NOMO-1 treated with DMSO at 0.1 percent for 48 hours (cell line): ENCODE results near the gene TXNL4A.
"Not testable (repeated sequence)": the region's sequence is repeated elsewhere in the genome, so short reads cannot be mapped to it uniquely, and the experiment has no call there.

ENCODE experiments used
- DNase-seq: peaks from one replicate; lab custom pipeline; 2025; ENCODE audit not compliant: unreplicated experiment; lab: John Stamatoyannopoulos, UW

TXNL4A gene, protein sequence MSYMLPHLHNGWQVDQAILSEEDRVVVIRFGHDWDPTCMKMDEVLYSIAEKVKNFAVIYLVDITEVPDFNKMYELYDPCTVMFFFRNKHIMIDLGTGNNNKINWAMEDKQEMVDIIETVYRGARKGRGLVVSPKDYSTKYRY

DNA sequence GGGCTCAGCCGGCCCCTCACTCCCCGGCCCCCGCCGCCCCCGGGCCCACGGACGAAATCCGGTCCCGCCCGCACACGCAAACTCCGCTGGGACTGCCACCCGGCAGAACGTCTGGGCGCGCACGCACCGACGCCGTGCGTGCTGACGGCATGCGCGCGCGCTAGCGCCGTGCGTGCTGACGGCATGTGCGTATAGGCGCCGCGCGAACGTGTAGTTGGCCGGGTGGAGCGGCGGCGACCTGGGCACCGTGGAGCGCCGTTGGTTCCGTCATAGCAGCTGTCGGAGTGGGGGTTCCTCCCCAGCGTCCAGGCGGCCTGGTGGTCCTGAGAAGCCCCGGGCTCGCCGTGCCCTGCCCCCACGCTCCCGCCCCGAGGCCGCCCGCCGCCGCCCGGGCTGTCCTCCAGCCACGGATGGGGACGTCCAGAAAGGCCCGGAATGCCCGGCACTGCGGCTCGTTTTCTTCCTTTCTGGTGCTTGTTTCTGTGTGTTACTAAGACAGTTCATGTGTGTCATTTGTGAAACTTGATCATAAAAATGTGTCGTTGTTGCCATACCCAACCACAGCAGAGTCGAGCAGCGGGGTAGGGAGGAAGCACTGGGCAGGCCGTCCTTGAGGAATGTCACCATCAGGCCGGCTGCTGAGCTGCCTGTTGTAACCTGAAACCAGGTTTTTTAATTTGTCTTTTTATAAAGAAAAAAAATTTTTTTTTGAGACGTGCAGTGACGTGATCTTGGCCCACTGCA is at the start of gene TXNL4A:
Gene TXNL4A (minus strand): TSS at position 113 of the 744 bp plus-strand sequence. CDS start 171 bp downstream, outside the sequence.
- DNase-seq, result peak; percentile 77

DNA sequence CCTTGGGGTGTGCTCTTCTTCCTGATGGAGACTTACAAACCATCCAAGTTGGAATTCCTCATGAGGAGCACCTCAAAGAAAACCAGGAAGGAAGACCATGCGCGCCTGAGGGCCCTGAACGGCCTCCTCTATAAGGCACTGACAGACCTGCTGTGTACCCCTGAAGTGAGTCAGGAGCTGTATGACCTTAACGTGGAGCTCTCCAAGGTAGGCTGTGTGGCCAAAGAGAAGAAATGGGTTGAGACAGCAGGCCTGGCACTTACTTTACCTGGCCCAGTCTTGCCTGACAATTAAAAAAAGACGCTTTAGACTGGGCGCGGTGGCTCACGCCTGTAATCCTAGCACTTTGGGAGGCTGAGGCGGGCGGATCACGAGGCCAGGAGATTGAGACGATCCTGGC is 48.9 kb upstream of the TXNL4A start:
- no peak for DNase-seq

DNA sequence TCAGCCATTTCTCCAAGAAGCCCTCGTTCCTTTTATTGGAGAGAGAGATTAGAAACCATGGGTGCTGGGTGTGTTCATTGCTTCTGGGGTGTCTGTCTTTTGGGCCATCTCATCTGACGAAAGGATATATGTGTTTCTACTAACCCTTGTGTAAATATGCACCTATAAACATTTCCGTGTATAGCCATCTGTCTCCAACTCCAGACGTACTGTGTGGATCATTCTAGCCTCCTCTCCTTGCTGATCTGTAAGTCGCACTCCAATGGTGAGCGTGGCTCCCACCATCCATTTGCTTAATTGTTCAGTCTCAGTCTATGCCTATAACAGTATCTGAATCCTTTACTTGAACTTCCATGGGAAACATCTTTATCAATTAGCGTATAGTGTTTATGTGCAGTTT is 47.6 kb upstream of the TXNL4A start:
- DNase-seq, result no peak

DNA sequence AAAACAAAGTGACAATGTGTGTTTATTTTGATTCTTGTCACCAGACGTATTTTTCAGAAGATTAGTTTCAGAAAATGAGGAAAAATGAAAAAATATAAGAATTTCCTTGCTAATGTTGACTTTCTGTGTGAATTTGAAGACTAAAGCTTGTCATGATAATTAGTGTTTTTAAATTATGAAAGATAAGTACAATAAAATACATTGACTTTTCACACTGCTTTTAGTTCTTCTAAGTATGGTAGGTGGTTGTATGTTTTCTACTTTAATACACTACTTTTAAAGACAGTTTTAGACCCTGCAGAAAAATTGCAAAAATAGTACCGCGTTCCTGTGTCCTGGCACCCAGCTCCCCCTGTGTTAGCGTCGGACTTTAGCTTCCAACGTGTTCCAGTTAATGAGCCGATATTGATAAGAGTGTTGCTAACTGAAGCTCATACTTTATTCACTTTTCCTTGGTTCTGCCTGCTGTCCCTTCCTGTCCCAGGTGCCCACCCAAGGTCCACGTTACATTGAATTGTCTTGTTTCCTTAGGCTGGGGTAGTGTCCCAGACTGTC is 46.6 kb upstream of the TXNL4A start:
- DNase-seq, result no peak

DNA sequence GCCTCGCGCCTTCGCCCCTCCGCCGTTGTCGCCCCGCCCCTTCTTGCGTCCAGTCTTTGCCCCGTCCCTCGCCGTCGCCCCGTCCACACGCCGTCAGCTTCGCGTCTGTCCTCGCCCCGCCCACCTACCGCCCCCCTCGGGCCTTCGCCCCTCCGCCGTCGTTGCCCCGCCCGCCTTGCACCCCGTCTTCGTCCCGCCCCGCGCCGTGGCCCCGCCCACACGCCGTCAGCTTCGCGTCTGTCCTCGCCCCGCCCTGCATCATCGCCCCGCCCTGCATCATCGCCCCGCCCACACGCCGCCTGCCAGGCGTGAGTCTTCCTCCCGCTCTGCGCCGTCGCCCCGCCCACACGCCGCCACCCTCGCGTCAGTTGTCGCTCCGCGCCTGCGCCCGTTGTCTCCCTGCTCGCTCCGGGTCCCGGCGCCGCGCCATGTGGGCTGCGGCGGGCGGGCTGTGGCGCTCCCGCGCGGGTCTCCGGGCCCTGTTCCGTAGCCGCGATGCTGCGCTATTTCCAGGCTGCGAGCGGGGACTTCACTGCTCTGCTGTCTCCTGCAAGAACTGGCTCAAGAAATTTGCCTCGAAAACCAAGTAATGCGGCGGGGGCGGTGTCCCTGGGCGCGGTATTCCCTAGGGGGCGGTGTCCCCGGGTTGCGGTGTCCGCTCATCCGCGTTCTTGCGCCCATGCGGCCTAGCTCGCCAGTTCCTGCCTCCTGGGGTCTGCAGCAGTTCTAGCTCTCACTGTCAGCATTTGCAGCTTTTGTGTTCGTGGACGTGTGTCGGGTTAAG is 45.9 kb upstream of the TXNL4A start, which contains the start of gene RBFA:
Gene RBFA (plus strand): TSS at position 367 of the 784 bp plus-strand sequence. CDS start 62 bp downstream, at position 429.
- peak; percentile 99 for DNase-seq

DNA sequence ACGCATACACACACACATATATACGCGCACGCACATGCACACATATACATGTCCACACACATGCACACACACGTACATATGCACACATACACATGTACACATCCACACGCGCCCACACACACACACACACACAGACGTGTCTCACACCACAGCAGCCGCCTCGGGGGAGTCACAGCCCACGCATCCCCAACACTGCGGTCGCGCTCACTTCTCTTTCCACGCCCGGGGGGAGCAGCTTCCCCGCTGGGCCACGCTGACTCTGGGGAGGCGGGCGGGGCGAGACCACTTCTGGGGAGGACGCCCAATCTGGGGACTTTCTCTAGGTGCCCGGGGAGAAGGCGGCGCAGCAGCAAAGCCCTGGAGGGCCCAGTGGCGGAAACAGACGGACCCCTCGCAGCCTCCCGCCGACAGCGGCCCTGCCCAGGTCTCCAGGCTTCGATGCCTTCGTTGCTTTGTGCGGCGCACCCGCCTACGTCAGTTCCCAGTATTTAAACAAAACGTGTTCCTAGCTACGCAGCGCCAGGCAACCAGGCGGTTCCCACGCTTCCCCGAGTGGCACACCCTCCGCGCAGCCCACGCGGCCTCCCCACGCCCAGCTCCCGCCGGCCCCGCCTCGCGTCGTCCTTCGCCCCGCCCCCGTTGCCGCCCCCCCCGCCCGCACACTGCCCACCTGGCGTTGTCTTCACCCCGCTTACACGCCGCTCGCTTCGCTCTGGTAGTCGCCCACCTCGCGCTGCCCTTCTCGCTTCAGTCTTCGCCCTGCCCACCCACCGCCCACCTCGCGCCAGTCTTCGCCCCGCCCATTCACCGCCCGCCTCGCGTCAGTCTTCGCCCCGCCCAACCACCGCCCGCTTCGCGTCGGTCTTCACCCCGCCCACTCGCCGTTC is 45.1 kb upstream of the TXNL4A start:
- peak; percentile 97 for DNase-seq

DNA sequence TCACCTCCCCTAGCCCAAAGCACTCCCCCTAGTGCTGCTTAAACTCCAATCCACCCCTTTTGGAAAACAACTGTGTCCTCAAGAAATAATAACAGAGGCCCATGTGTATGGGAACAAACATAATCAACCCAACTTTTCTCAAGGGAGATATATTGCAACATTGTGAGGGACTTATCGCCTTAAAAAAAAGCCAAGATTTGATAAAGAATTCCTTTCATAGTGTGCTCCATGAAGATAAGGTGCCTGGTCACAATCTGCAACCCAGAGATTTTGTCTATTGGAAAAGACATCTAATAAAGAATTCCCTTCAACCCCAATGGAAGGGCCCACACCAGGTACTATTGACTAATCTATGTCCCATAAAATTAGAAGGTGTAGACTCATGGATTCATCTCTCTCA is 41.3 kb upstream of the TXNL4A start:
- no peak for DNase-seq

DNA sequence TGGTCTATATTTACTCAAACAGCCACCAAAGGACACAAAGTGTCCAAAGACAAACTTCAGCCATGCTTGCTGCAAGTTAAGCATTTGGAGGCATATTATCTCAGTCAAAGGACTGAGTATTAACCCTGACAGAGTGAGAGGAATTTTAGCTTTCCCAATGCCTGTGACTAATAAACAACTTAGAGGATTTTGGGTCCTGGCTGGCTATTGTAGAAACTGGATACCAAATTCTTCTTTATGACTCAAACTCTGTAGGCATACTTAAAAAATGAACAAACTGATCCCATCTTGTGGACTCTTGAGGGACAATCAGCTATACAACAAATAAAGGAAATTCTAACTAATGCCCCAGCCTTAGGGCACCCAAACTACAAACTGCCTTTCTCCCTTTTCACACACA is 39.4 kb upstream of the TXNL4A start:
- not testable (repeated sequence) for DNase-seq

DNA sequence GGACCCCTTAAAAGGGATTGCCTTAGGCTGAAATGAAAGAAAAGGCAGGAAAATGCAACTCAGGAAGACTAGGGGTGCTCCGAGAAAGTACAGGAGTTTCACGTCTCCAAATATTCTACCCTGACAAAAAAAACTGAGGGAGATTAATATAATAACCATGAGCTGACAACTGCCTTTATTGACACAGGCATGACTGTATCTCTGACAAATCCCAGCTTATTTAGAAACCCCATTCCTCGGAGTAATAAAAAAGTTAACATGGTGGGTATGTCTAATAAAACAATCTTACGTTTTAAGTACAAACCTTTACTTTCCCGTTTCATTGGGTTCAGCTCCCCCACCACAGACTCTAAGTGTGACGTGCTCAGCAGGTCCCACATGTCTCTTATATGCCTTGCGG is 38.0 kb upstream of the TXNL4A start:
- DNase-seq, result no peak

DNA sequence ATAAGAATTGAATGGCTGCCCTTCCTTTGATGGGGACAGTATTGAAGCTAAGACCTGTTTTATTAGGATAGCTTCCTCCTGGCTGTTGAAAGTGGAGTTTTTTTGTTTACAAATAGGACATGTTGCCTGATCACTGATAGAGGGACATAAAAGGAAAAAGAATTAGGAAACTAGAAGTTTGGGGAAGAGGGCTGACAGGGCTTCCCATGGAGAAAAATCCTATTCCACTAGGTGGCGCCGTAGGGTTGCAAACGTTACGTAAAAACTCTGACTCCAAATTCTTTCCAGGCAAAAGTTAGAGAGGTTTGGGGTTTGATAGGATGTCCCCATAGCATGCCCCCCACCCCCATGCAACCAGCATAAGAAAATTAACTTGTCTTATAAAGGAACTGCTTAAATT is 34.8 kb upstream of the TXNL4A start:
- DNase-seq, result no peak

DNA sequence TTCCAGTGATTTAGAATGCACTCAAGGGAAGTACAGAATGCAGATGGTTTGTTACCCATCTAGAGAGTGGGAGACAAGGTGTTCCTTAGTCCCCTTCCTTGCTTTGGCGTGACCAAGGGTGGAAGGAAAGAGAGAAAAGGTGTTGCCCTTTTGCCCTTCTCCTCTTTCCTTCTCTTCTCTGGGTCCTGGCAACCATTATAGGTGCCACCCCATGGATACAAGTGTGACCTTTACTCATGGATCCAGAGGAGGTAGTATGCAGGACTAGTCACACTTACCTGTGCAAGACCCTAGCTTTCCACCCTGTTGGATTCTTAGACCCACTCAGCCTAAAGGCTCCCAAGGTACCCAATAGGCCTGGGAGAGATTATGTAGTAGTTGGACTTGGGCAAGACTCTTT is 34.2 kb upstream of the TXNL4A start:
- no peak for DNase-seq

DNA sequence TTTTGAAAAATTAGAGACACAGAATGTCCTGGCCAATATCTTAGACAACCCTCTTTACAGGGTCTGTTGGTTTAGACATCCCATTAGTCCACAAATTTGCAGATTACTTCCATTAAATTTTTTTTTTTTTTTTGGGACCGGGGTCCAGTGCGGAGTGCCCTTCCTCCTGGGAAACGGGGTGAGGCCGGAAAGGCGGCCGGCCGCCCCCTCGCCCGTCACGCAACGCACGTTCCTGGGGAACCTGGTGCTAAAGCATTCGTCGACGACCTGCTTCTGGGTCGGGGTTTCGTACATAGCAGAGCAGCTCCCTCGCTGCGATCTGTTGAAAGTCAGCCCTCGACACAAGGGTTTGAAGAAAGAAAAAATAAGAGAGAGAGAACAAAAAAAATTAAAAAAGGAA is 24.4 kb upstream of the TXNL4A start:
- DNase-seq, result no peak

DNA sequence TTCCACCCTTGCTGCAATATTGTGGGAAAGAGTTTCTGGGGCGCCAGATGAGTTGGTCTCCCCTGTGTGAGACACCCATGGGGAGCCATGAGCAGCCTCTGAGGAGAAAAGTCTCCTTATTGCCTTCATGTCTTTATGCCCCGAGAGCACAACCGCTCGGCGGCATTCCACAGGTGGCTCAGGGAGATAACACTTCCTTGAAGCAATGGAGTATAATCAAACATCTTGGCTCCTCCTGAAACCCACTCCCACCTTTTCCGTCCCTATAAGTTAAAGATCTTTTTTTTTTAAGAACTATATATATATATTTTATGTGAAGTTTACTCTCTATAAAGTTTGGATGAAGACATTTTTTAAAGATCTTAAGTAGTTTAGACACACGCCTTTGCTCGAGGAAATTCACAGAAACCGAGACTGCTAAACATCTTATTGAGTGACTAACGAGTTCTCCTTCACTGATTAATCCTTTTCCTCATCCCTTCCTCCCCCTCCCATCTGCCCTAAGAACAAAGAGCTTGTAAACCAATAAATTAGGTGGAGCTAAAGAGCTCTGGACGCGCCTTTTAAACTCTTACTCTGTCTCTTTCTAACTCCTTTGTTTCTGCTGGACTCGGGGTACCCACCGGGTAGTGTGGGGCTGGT is 23.3 kb upstream of the TXNL4A start:
- DNase-seq, result not testable (repeated sequence)

DNA sequence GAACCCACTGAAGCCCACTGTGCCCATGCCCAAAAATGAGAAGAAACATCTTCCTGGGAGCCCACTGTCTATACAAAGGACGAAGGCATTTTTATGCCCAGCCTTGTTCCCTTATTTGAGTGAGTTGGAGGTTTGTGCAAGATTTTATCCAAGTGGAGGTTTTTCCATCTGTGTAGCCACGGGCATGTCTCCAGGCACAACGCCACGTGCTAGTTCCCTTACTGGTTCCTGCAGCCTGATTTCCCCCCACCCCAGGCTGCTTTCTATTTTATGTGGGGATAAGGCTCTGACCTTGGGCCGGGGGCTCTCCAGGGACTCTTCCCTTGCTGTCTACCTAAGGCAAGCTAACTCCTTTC is 22.2 kb upstream of the TXNL4A start:
- no peak for DNase-seq

DNA sequence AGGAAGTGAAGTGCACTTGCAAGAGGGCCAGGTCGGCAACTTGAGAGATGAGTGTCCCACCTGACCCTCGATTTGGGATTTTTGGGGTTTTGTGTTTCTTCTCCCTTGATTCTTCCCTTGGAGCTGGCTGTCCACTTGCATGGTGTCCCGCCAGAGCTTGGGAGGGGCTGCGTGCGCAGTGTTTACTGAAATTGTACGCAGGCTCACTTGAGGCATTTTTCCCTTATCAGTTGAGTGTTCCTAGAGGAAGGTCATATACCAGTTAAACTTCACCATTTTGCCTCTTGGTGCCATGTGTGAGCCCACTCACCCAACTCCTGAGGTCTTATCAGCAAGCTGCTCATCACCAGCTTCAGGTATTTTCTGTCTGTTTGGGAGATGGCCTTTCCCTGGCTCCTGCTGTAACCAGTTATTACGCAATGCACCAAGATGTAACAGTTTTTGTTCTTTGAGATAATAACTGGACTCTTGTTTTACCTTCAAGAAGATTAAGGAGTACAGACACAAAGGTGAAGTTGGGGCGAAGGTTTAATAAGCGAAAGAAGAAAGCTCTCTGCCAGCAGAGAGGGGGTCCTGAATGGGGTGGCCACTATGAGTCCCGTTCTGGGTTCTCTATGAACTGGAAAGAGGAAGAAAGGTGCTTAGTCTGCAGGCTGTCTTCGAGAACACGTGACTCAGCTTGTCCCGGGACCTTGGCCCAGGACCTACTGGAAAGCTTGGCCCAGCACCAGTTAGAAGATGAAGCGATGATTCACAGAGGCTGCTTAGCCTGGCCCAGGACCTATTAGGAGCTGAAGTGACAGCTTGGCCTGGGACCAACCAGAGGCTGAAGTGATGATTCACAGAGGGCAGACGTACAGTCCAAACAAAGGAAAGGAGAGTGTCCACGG is 21.5 kb upstream of the TXNL4A start:
- no peak for DNase-seq

DNA sequence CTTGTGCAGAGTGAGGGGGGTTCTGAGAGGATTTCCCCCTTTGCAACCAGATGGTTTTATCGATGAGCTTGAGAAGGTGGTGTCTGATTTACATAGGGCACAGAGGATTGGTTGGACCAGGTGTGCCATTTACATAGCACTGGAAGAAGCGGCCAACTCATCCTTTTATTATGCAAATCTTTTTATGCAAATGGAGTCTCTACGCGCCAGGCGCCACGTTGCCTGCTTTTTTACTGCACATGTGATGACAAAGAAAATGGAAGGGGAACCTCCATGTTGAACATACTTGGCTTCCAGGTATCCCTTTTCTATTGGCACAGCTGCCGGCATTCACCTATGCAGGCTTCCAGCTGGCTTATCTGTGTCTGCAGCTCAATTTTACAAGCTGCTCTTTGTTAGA is 18.4 kb upstream of the TXNL4A start:
- no peak for DNase-seq

DNA sequence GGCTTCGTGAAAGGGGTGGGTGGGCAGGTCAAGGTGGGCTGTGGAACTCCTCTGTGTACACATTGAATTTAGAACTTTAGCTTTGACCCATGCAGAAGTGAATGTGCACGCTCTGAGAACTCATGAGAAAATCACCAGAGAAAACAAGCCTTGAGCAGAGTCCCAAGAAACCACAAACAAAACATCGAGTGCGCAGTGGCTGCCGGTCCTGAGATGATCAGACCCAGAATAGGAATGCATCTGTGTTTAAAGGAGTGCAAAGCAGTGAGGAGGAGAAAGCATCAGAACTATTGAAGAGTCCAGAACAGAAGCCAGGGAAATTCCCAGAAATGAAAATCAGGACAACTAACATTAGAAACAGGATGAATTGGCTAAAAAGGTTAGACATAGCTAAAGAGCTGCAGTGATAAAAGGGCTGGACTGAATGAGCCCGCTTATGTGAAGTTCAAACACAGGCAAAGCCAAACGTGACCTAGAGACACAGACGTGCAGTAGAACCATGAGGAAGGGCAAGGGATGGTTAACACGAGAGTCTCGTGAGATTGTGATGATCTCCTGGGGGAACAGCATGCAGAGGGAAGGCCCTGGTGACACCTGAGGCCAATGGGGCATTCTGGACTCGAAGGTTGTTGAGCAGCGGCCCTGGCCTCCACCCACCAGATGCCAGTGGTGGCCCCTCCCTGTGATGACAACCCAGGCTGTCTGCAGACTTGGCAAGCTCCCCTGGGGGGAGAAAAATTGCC is 16.4 kb upstream of the TXNL4A start:
- no peak for DNase-seq

DNA sequence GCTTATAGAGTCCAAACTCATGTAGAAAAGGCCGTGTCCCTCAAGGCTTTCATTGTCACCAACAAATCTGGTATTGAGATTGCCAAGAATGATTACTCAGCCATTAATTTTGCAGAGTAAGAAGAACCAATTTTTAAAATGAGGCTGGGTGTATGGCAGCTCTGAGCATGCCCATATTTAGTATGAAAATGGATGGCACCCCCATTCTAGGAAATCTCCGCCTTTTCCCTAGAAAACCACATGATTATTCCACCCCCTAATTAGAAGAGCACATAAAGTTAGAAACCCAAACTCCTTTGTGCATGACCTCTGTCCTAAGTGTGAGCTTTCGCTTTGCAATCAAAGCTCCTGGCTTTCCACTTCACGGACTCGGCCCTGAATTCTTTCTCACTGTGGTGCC is 14.1 kb upstream of the TXNL4A start:
- no peak for DNase-seq

DNA sequence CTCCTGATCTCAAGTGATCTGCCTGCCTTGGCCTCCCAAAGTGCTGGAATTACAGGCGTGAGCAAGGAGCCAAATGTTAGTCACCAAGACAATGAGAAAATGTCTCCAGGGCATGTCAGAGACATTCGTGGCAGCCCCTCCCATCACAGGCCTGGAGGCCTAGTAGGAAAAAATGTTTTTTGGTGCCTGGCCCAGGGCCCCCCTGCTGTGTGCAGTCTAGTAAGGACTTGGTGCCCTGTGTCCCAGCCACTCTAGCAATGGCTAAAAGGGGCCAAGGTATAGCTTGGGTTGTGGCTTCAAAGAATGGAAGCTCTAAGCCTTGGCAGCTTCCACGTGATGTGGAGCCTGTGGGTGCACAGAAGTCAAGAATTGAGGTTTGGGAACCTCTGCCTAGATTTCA is 12.5 kb upstream of the TXNL4A start:
- DNase-seq, result no peak
